ENCODE data around the gene SLC48A1.
A peak's percentile ranks its signal among the peaks of the same experiment; 100 is the strongest.

The SLC48A1 gene

DNA sequence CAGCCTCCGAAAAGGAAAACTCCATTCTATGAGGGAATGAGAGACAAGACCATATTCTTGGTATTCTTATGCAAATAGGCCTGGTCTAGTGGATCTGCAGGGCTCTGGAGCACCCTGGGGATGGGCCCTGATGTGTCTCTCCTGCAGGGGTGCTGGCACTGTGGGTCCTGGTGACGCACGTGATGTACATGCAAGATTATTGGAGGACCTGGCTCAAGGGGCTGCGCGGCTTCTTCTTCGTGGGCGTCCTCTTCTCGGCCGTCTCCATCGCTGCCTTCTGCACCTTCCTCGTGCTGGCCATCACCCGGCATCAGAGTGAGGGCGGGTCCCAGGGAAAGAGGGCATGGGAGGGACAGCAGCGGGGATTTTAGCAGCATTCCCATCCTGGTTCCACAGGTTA lies 5.8 kb downstream of the SLC48A1 start:
- no peak for DNase-seq

GRCh38 chr12:47779301-47779942 lies 6.4 kb downstream of the SLC48A1 start:
- peak; percentile 40 to 75 for DNase-seq

DNA sequence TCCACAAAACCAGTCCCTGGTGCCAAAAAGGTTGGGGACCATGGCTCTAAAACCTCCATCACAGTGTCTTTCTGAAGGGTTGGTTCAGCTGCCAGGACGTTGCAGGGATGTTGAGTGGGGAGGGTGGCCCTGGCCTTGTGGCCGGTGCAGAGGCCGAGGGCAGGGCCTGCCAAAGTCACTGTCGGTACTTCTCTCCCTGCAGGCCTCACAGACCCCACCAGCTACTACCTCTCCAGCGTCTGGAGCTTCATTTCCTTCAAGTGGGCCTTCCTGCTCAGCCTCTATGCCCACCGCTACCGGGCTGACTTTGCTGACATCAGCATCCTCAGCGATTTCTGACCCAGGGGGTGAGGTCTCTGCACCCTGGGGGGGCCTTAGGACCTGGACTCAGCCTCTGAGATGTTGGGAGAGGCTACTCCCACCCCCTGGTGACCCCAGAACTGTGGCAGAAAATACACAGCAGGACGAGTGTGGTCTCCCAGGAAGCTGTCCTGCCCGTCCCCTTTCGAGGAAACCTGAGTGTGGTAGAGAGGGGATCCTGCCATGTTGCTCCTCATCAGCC lies 7.0 kb downstream of the SLC48A1 start:
- DNase-seq = no peak

GRCh38 chr12:47781479-47782371 lies 8.7 kb downstream of the SLC48A1 start:
- peak; percentile 69 to 83 for DNase-seq

- DNase-seq = no peak
Measured at GRCh38 chr12:47782372-47782770, 9.3 kb downstream of the SLC48A1 start.

DNA sequence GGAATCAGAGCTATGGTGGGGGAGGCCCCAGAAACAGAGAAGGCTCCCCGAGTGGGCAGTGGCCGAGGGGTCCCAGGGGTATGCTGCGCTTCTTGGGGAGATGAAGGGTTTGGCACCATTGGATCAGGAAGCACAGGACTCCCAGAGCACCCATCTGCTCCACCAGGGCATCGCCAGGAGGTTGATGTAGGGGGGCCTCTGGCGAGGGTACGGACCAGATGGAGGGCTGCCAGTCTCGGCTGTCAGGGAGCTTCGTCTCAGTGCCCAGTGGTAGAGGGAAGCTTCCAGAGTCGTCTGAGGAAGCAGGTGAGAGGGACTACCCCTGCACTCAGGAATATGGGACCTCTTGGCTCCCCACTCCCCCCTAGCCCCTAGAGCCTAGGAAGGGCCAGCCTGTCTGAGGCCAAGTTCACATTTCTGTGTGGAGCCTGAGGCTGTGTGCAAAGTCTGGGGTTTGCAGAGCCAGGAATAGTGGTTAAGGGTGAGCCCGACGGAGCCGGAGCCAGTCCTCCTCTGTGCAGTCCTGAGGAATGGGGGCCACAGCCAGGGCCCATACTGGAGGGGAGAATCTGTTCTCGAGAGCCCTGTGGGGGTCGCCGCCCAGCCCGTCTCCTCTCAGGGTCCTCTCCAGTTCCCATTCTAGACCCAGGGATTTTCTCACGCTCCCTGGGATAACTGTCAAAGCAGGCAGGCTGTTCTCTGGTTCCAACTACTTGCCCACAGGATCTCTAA lies 10.2 kb downstream of the SLC48A1 start:
- DNase-seq = peak; percentile 11 to 46

DNA sequence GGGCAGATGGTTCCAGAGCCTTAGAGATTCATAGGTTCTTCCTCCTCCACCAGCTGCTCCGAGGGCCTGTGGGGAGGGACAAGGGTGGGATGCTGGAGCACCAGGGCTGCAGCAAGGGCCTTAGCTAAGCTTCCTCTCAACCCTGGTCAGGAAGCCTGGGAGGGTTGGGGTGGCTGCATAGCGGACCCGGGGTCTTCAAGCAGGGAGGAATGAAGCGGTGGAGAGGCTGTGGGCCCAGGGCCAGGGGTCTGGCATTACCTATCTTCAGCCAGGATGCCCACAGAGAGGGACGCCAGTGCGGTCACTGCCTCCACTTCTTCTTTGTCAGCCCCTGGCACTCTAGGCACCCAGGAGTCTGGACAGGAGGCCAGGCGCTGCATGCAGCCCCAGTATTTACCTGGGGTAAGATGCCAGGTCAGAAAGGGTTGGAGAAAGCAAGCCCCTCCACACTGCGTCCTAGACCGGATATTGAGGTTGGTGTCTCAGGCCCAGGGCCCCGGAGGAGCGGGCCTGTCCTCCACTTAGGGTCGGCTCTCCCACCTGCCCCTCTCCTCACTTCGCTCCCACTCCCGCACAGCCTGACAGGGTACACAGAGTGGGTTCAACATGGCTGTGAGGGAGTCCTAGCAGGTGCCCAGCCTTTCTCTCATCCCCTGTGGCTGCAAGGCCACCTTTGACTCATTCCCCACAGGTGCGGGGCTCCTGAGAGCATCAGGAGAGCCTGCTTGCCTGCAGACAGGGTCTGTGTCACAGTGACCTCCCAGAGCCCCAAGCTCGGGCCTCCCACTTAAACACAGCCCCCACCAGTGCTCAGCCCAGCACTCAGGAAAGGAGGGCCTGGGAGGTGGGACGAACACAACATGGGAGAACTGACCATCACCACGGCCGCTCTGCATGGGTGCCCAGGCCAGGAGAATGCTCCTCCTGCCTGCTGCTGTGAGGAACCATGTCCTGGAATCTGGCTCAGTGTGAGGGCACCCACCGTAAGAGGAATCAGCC lies 11.1 kb downstream of the SLC48A1 start:
- DNase-seq = peak in 1 of 2 experiments; percentile 28

DNA sequence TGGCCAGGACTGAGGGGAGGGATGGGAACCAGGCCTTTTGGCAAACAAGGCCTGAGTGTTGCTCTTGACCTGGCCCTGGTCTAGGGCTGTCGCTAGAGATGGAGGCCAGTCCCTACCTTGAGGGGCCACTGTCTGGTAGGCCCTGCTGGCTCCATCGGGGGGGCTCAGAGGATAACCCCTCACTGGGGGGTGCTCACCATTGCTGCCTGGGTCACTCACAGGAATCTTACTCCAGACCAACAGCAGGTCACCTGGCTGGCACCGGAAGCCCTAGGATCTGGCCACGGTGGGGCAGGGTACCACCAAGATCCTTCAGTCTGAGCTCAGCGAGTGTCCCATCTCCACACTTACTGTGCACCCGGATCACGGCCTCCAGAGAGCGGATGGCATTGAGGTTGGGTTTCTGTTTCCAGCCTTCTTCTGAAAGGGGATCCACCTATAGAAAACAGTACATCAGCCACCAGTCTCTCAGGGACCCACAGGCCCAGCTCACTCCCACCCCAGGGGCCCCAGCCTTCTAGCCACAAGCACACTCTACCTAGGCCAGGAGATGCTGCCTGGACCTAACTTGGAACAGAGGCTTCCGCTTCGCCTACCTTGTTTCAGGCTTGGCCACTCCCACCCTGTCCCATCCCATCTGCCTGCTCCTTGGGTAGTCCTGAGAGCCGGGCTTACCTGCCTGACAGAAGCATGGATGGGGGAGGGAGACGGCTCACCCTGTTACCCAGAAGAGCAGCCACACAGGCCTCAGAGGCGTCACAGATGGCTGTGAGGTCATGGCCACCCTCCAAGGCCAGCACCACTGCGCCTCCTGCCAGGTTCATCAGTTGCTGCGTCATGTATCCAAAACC lies 12.2 kb downstream of the SLC48A1 start:
- no peak for DNase-seq

DNA sequence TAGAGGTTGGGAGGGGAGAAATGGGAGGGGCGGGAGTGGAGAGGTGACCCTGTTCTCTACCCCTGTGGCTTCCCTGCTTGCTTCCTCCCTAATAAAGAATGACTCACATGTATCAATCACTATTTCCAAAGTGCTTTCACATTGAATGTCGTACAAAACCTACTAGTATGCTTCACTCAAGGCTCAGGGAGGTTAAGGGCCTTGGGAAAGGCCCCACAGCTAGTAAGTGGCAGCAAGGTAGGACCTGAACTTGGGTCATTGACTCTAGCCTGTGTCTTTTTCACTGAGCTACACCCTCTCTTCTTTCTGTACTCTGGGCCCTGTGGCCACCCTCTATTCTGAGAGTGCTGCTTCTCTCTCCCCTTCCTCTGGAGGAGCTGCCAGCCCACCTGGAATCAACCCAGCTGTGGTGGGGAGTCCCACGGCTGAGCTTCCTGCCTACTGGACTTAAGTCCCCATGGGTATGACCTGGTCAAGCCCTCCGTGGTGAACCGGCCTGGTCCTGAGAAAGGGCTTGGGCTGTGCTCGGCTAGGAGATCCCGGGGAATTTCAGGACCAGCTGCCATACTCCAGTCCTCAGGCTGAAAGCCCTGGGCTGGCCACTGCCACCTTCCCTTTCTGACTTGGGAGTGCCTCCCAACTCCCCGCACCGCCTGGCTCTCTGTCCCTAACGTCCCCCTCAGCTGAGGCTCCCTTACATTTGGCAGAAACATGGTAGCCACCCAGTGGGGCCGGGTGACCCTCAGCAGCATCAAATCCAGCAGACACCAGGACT lies 13.0 kb downstream of the SLC48A1 start:
- DNase-seq = no peak

- DNase-seq = no peak
Measured at GRCh38 chr12:47786662-47787280, 13.7 kb downstream of the SLC48A1 start.

- DNase-seq = no peak
Measured at GRCh38 chr12:47787596-47788319, 14.7 kb downstream of the SLC48A1 start.

- DNase-seq = no peak
Measured at GRCh38 chr12:47789141-47789540, 16.1 kb downstream of the SLC48A1 start.

GRCh38 chr12:47789712-47790489 lies 16.9 kb downstream of the SLC48A1 start:
- no peak for DNase-seq

DNA sequence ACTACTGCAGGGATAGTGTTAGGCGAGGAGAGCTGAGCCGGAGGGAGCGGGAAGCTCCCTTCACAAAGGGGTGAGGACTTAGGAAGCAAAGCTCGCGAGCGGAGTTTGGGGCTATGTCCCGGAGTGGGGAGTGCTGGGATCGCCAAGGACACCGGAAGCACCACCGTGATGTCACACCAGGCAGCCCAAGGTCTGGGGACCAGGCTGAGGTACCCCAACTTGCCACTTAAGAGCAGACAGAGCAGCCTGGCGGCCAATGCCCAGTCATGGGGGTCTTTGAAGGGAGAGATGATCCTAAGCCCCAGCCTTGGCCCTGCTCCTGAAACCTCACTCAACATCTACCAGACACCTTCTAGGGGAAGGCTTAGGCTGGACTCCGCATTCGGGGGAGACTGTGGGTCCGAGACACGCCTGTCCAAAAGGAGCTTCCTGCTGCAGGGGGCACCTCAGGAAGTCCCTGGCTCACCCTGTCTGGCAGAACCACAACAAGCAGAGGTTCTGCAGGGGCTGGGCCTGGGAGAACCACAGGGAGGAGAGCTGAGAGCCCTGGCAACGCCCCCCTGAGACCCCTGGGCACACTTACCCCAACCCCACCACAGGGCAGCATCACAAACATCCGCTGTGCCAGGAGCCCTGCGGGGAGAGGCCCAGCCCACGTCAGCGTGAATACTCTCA lies 17.8 kb downstream of the SLC48A1 start:
- DNase-seq = no peak

- DNase-seq = no peak
Measured at GRCh38 chr12:47791351-47791746, 18.3 kb downstream of the SLC48A1 start.

DNA sequence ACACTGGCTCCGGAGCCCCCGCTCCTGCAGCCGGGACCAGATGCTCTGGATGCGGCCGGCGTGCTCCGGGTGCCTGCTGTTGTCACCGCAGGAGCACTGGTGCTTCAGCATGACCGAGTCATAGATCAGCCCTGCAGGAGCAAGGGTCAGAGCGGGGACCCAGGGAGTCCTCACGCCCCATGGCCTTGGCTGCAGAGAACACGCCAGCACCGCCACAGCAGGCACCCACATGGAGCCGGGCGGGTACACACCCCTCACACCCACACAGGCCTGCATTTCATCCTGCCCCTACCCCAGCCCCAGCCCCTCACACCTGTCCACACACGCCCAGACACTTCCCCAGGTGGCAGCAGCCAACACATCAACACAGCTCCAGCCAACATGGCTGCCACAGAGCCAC lies 18.8 kb downstream of the SLC48A1 start:
- no peak for DNase-seq

DNA sequence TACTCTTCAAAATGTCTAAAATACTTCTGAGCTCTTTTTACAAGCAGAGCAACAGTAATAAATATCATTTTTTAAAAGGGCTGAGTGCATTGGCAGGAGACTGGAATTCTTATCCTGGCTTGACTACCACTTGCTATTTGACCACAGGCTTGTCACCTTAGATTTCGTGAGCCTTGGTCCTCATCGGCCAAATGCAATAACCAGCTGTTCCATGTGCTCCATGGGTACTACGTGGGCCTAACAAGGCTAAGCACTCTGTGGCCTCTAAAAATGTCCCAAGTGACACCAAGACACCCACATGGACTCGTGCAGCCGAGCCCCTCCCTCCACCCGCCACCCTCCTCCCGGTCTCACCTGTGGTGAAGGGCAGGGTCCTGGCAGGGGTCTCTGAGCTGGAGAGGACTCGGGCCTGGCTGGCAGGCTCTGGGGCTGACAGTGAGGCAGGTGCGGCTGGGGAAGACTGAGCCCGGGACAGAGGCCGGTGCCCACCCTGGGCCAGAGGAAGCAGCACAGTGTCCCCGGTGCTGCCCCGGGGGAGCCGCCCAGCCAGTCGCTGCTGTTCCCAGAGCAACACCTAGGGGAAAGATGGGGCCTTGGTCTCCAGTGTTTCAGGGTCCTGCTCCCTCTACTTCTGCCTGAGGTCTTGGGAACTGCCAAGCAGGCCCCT lies 20.1 kb downstream of the SLC48A1 start:
- DNase-seq = no peak
